Osteocyte (in vitro differentiated cells): ENCODE results near the gene RAET1L. TPM values are rescaled to one million over a fixed set of nuclear protein-coding genes. Genes with fewer than 3 reads are reported as not detected.

Experiments
- DNase-seq: peaks from one replicate; pipeline ENCODE4 v3.0.0; 2021; ENCODE audit warnings: mixed read lengths; ENCODE audit not compliant: unreplicated experiment; ENCODE audit errors: extremely low spot score
- H3K27ac Mint-ChIP-seq: one replicate; pipeline ENCODE4 v1.8.0; 2021; ENCODE audit warnings: mild to moderate bottlenecking, mixed read lengths; ENCODE audit not compliant: unreplicated experiment
- H3K27me3 Mint-ChIP-seq: one replicate; pipeline ENCODE4 v1.8.0; 2021; ENCODE audit warnings: mixed read lengths; ENCODE audit not compliant: unreplicated experiment
- H3K36me3 Mint-ChIP-seq: one replicate; pipeline ENCODE4 v1.8.0; 2021; ENCODE audit warnings: mixed read lengths; ENCODE audit not compliant: unreplicated experiment
- H3K4me1 Mint-ChIP-seq: one replicate; pipeline ENCODE4 v1.8.0; 2021; ENCODE audit warnings: mixed read lengths; ENCODE audit not compliant: unreplicated experiment
- H3K4me3 Mint-ChIP-seq: one replicate; pipeline ENCODE4 v1.8.0; 2021; ENCODE audit warnings: mild to moderate bottlenecking, moderate library complexity, mixed read lengths; ENCODE audit not compliant: unreplicated experiment
- H3K9me3 Mint-ChIP-seq: one replicate; pipeline ENCODE4 v1.8.0; 2021; ENCODE audit warnings: mixed read lengths; ENCODE audit not compliant: unreplicated experiment
- CTCF ChIP-seq: fragments of 200-600 bp; sonication (generic); IDR thresholded peaks from 2 replicates; pipeline ENCODE4 v1.5.0; 2021; ENCODE audit warnings: antibody characterized with exemption, mild to moderate bottlenecking, moderate library complexity
- total RNA-seq: library from RNA; stranded (reverse); gene quantifications from 2 replicates; pipeline ENCODE4 v1.2.1, GENCODE V29; 2021

Gene RAET1L
- total RNA-seq, 1 donor from 2014 or later, result not detected

- Mint-ChIP-seq H3K36me3 (no peaks in the 10 kb centered on the region), H3K27ac (no peak overlapping the region), H3K9me3 (no peaks in the 10 kb centered on the region), H3K4me3 (no peak overlapping the region), H3K4me1 (no peaks in the 10 kb centered on the region), H3K27me3 (peaks cover 60% of the 10 kb centered on the region)
- TF ChIP-seq CTCF, result no peak
- DNase-seq, result no peak
Observed at GRCh38 chr6:150055131-150055530, 29.8 kb upstream of the RAET1L start.

GRCh38 chr6:150053450-150053849, 28.1 kb upstream of the RAET1L start:
- Mint-ChIP-seq H3K27me3 (peaks cover 63% of the 10 kb centered on the region), H3K27ac (no peak overlapping the region), H3K4me3 (no peak overlapping the region), H3K4me1 (no peaks in the 10 kb centered on the region), H3K9me3 (no peaks in the 10 kb centered on the region), H3K36me3 (no peaks in the 10 kb centered on the region)
- DNase-seq, result no peak
- TF ChIP-seq CTCF, result no peak

- no peak for TF ChIP-seq CTCF
- DNase-seq, result no peak
- Mint-ChIP-seq H3K4me1 (no peaks in the 10 kb centered on the region), H3K4me3 (no peak overlapping the region), H3K36me3 (no peaks in the 10 kb centered on the region), H3K27me3 (peaks cover 74% of the 10 kb centered on the region), H3K27ac (no peak overlapping the region), H3K9me3 (no peaks in the 10 kb centered on the region)
Observed at GRCh38 chr6:150050846-150051245, 25.5 kb upstream of the RAET1L start.

- DNase-seq, result no peak
- peaks cover 61% of the 10 kb centered on the region for H3K27me3 Mint-ChIP-seq
- H3K27ac Mint-ChIP-seq, result no peak overlapping the region
- no peaks in the 10 kb centered on the region for H3K4me1 Mint-ChIP-seq
- TF ChIP-seq CTCF, result no peak
- H3K4me3 Mint-ChIP-seq, result no peak overlapping the region
- no peaks in the 10 kb centered on the region for H3K9me3 Mint-ChIP-seq
- no peaks in the 10 kb centered on the region for H3K36me3 Mint-ChIP-seq
Observed at GRCh38 chr6:150048099-150048498, 22.8 kb upstream of the RAET1L start.

- H3K27ac Mint-ChIP-seq, result no peak overlapping the region
- no peaks in the 10 kb centered on the region for H3K36me3 Mint-ChIP-seq
- DNase-seq, result no peak
- H3K9me3 Mint-ChIP-seq, result no peaks in the 10 kb centered on the region
- TF ChIP-seq CTCF, result no peak
- no peak overlapping the region for H3K4me3 Mint-ChIP-seq
- peaks cover 60% of the 10 kb centered on the region for H3K27me3 Mint-ChIP-seq
- H3K4me1 Mint-ChIP-seq, result no peaks in the 10 kb centered on the region
Observed at GRCh38 chr6:150046943-150047342, 21.6 kb upstream of the RAET1L start.
